CD4-positive, alpha-beta T cell treated with Interleukin-4 for 1 hour (primary cell): ENCODE measurements around the gene ZNF677.
"Not testable (repeated sequence)": the region's sequence is repeated elsewhere in the genome, so short reads cannot be mapped to it uniquely, and the experiment has no call there.

Experiments used
- DNase-seq, 2 donors: peaks; one replicate each; pipeline ENCODE4 v3.0.0-alpha.2; 2020 to 2022

ZNF677 gene

DNA sequence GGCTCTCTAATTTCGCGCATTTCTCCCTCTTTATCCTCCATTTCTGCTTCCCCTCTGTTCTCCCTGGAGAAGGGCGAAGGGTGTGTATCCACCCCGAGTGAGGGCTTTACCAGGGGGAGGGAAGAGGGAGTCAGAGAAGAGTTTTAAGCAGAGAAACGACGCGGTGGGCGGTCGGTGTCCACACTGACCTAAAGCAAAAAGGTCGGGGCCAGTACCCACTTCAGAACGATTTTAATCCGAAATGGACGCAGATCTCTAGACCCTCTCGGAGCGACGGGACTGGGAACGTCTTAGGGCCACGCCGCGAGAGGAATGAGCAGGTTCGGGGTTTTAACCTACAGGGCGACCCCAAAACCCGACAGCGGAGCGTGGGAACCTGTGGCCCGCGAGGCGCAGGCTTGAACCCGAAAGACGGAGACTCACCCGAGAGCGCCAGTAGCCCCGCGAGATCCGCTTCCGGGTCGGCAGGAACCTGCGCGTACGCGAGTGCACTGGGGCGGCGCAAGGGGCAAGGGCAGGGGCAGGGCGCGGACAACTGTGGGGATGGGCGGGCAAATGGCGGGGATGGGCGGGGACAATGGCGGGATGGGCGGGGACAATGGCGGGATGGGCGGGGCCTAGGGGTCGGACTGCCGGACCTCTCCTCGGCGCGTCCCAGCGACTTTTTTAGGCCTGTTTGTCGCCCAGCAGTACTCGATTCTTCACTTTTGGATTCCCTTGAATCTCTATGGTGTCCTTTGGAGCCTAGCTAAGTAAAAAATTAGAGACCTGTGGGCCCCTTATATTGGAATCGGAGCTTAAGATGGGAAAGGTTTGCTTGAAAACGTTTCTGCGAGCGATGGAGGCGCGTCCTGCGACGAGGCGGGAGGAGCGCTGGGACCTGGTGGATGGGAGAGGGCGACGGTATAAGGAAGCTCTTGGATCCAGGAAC, at the start of gene ZNF677:
Gene ZNF677, minus strand, starts transcription at position 463 of the 931 bp plus-strand sequence. CDS start 3,323 bp downstream, outside the sequence.
- DNase-seq = peak; percentile 85 to 89

DNA sequence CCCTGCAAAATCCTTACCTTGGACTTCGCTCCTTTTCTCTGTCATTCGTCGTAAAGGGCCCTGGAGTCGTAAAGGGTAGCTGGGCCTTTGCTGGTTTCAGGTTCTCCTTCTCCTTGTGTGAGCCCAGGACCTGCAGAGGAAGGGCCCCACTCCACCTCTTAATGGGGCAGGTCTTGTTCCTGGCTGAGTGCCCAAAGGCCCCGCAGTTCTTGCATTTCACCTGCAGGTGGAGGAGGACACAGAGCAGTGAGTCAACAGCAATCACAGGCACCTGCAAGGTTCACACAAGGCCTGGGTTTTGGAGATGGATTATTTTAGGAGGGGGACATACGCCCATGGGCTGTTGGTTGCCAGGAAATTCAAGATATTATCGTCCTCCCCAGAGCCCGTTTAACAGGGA, 46.7 kb upstream of the ZNF677 start:
- DNase-seq = not testable (repeated sequence)

GRCh38 chr19:53294786-53295441, 40.2 kb upstream of the ZNF677 start:
- no peak for DNase-seq

GRCh38 chr19:53290758-53291549, 36.3 kb upstream of the ZNF677 start:
- DNase-seq = no peak

DNA sequence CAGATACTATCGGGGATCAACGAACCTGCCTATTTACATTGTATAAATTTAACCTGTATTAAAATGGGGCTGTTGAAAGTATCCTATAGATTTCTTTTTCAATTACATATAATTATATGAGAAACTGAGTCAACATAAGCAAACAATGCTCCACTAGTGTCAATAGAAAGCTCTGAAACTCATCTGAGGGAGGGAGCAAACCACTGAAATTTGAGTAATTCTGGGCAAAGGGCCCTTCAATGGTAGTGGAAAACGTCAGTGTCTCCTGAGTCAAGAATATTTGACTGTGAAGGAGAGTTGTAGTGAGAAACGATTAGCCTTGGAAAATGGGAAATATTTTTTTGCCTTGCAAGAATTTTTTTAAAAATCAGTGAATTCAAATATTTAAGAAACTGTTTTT, 30.4 kb upstream of the ZNF677 start:
- no peak for DNase-seq

GRCh38 chr19:53281947-53282346, 27.3 kb upstream of the ZNF677 start:
- peak in 1 of 2 donors; percentile 3 for DNase-seq

- no peak for DNase-seq
These were observed 20.8 kb upstream of the ZNF677 start for GRCh38 chr19:53275480-53275879.

DNA sequence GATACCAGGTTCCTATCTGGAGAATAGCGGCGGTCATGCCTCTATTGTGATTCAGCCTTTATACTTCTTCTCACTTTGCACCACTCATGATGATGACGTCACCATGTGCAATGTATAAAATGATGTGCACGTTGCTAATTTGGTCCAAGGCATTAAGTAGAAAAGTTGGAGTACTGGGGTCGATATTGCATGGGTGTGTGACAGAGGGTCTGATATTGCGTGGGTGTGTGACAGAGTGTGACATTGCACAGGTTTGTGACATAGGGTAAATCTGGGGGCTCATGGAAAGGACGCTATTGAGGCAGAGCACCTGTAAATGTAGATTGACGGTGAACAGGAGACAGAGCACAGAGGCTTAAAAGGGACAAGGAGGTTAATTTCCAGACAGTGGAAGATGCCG, 17.4 kb upstream of the ZNF677 start:
- DNase-seq = no peak

DNA sequence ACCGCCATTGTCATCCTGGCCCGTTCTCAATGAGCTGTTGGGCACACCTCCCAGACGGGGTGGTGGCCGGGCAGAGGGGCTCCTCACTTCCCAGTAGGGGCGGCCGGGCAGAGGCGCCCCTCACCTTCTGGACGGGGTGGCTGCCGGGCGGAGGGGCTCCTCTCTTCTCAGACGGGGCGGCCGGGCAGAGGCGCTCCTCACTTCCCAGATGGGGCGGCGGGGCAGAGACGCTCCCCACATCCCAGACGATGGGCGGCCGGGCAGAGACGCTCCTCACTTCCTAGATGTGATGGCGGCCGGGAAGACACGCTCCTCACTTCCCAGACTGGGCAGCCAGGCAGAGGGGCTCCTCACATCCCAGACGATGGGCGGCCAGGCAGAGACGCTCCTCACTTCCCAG, 15.2 kb upstream of the ZNF677 start:
- DNase-seq = not testable (repeated sequence)

DNA sequence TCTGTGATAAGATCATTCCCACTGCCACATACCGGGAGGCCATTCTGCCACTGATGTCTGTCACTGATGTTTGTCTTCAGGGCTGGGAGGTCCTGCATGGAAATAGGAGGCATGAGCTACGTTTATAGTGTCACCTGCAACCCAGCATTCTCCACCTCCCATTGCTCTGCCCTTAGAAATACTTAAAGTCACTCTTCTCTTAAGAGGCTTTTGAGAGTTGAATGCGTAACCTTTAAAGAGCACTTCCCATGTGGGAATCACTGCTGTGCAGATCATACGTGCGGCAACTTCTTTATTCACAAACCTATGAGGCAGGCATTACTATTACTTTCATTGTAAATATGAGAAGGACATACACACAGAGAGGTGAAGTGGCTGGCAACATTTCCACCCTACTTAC, 12.9 kb upstream of the ZNF677 start, which contains the start of gene VN1R4:
Gene VN1R4, minus strand, starts transcription at position 101 of the 400 bp plus-strand sequence. Its CDS starts 58 bp downstream, at position 43.
- DNase-seq = not testable (repeated sequence)

GRCh38 chr19:53257715-53258342, 3.2 kb upstream of the ZNF677 start, which contains the start of gene VN1R2:
VN1R2 (plus strand) TSS chr19:53258292; CDS start chr19:53258376, 84 bp downstream.
- not testable (repeated sequence) for DNase-seq

- no peak for DNase-seq
These were observed 8.2 kb downstream of the ZNF677 start for GRCh38 chr19:53246498-53246897.

GRCh38 chr19:53237114-53237777, 17.4 kb downstream of the ZNF677 start:
- DNase-seq = no peak

- DNase-seq = no peak
These were observed 30.1 kb downstream of the ZNF677 start for GRCh38 chr19:53224606-53225005.

DNA sequence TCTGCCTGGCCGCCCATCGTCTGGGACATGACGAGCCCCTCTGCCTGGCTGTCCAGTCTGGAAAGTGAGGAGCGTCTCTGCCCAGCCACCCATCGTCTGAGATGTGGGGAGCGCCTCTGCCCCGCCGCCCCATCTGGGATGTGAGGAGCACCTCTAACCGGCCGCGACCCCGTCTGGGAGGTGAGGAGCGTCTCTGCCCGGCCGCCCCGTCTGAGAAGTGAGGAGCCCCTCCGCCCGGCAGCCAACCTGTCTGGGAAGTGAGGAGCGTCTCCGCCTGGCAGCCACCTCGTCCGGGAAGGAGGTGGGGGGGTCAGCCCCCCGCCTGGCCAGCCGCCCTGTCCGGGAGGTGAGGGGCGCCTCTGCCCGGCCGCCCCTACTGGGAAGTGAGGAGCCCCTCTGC, 32.0 kb downstream of the ZNF677 start:
- DNase-seq = not testable (repeated sequence)

GRCh38 chr19:53212703-53213320, 41.9 kb downstream of the ZNF677 start:
- DNase-seq = no peak

- not testable (repeated sequence) for DNase-seq
These were observed 43.1 kb downstream of the ZNF677 start for GRCh38 chr19:53211554-53211953.

DNA sequence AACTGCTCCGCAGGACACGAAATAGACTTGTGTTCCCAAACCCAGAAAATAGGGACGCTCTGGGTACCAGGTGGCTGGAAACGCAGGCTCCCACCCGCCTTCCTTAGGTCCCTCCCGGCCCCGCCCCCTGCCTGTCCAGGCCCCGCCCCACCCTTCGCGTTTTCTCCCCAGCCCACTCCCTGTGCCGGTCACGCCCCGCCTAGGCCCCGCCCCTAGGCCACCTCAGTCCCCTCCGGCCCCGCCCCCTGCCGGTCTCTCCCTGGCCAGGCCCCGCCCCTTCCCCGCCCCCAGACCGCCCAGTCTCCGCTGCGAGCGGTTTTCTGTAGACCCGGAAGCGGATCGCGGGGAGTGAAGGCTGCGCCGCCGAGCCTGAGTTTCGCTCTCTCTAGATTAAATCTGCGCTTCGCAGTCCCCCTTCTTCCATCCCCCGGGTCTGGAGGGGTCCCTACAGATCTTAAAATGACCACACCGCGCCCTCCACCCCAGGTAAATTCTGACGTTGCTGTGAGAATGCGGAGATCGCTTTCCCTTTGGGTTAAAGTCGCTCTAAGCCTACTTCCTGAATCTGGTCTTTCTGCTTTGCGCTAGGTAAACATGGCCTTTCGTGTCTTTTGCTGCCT, 57.8 kb downstream of the ZNF677 start:
- peak; percentile 96 to 97 for DNase-seq

DNA sequence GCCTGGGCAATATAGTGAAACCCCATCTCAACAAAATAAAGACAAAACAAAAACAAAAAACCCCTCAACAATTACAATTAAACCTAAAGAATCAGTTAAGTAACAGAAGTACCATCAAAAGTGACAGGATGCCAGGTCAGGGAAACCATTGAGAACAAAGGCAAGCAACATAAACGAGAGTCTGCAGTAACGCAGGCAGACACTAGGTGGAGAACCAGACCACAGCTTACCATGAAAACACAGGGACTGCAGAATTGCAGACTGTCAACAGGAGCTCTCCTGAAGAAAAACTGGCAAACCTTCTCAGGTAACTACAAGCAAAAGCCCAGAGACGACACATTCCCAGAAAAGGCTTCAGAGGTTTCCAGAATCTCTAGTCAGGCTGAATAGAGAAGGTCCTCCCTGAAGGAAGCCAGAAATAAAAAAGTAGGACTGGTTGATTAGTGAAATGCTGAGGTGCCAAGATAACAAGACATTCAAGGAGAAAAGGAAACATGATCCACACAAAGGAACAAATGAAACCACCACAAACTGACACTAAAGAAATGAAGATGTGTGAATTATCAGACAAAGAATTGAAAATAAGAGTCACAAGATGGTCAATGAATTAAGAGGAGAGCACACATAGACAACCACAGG, 59.3 kb downstream of the ZNF677 start:
- DNase-seq = peak; percentile 86 to 87

GRCh38 chr19:53193535-53194222, 61.0 kb downstream of the ZNF677 start:
- no peak for DNase-seq
